ENCODE results near the gene BGN.
A peak's percentile ranks its signal among the peaks of the same experiment; 100 is the strongest.

Gene BGN

GRCh38 chrX:153512501-153512893 is 17.7 kb downstream of the BGN start (continued):
- TF ChIP-seq PRDM6 (tag by site-specific recombination; IDR thresholded peaks at IDR 0.05) (no peak), PRDM4 (tag by site-specific recombination; IDR thresholded peaks at IDR 0.05) (no peak), SP7 (tag by site-specific recombination; IDR thresholded peaks at IDR 0.05) (no peak), ZNF121 (tag by site-specific recombination; IDR thresholded peaks at IDR 0.05) (no peak), ZNF341 (tag by site-specific recombination; IDR thresholded peaks at IDR 0.05; ENCODE audit: low read depth) (no peak), ZNF623 (tag by site-specific recombination; IDR thresholded peaks at IDR 0.05) (no peak), AEBP2 (tag by site-specific recombination; IDR thresholded peaks at IDR 0.05; ENCODE audit: borderline replicate concordance) (no peak), ELK4 (IDR thresholded peaks at IDR 0.05; ENCODE audit: borderline replicate concordance, low read depth, low read length) (no peak), ZNF621 (tag by site-specific recombination; IDR thresholded peaks at IDR 0.05) (peak; percentile 73; the same call in 1 of the 2 replicates), GLI2 (tag by site-specific recombination; IDR thresholded peaks at IDR 0.05; ENCODE audit: borderline replicate concordance, low read depth) (no peak), ZNF223 (tag by site-specific recombination; IDR thresholded peaks at IDR 0.05) (no peak), TCF7L2 (IDR thresholded peaks at IDR 0.05; ENCODE audit: borderline replicate concordance, low read depth, low read length) (no peak), ZNF76 (tag by site-specific recombination; IDR thresholded peaks at IDR 0.05; ENCODE audit: borderline replicate concordance, low read depth) (0 out of 2 replicates have a peak, but pooled peaks have one; percentile 31), ZNF747 (tag by site-specific recombination; IDR thresholded peaks at IDR 0.05) (0 out of 2 replicates have a peak, but pooled peaks have one; percentile 63), ZNF157 (tag by site-specific recombination; IDR thresholded peaks at IDR 0.05) (no peak), ZNF610 (tag by site-specific recombination; IDR thresholded peaks at IDR 0.05; ENCODE audit: borderline replicate concordance) (no peak), ZNF544 (tag by site-specific recombination; IDR thresholded peaks at IDR 0.05) (peak; percentile 56; the same call in 1 of the 2 replicates), INSM2 (tag by site-specific recombination; IDR thresholded peaks at IDR 0.05) (no peak; the same call in 1 of the 2 replicates), ZSCAN16 (tag by site-specific recombination; IDR thresholded peaks at IDR 0.05) (no peak), ZNF701 (tag by site-specific recombination; IDR thresholded peaks at IDR 0.05) (no peak), TSHZ1 (tag by site-specific recombination; IDR thresholded peaks at IDR 0.05; ENCODE audit: borderline replicate concordance) (no peak), ZNF248 (tag by site-specific recombination; IDR thresholded peaks at IDR 0.05) (no peak), ZNF549 (tag by site-specific recombination; IDR thresholded peaks at IDR 0.05) (no peak), ZNF791 (tag by site-specific recombination; IDR thresholded peaks at IDR 0.05) (no peak), WT1 (tag by site-specific recombination; IDR thresholded peaks at IDR 0.05) (no peak), ZNF169 (tag by site-specific recombination; IDR thresholded peaks at IDR 0.05) (peak; percentile 33; the same call in 1 of the 2 replicates), ZNF677 (tag by site-specific recombination; IDR thresholded peaks at IDR 0.05) (no peak), ZNF571 (tag by site-specific recombination; IDR thresholded peaks at IDR 0.05) (peak; percentile 56; the same call in 1 of the 2 replicates)
